GM19397 (cell line): ENCODE results near the gene SLC6A1.

Experiments used
- ATAC-seq: cut with Tn5 transposase; IDR thresholded peaks from one replicate; pipeline ENCODE4 v1.9.1; 2021; ENCODE audit warnings: mild to moderate bottlenecking, moderate library complexity; ENCODE audit not compliant: unreplicated experiment

Gene SLC6A1

GRCh38 chr3:10970306-10970960 lies 22.1 kb upstream of the SLC6A1 start:
- no peak for ATAC-seq

GRCh38 chr3:10972072-10972782 lies 20.3 kb upstream of the SLC6A1 start:
- no peak for ATAC-seq

- ATAC-seq: no peak
Measured at GRCh38 chr3:10973046-10973595, 19.4 kb upstream of the SLC6A1 start.

GRCh38 chr3:10974131-10974530 lies 18.4 kb upstream of the SLC6A1 start:
- no peak for ATAC-seq

GRCh38 chr3:10974746-10975375 lies 17.7 kb upstream of the SLC6A1 start:
- ATAC-seq: no peak

- ATAC-seq: no peak
Measured at GRCh38 chr3:10975695-10976234, 16.8 kb upstream of the SLC6A1 start.

GRCh38 chr3:10976770-10977169 lies 15.8 kb upstream of the SLC6A1 start:
- no peak for ATAC-seq

- ATAC-seq: no peak
Measured at GRCh38 chr3:10977892-10978510, 14.5 kb upstream of the SLC6A1 start.

GRCh38 chr3:10978956-10979355 lies 13.6 kb upstream of the SLC6A1 start:
- ATAC-seq: no peak

GRCh38 chr3:10980312-10980711 lies 12.2 kb upstream of the SLC6A1 start:
- ATAC-seq: no peak

- ATAC-seq: no peak
Measured at GRCh38 chr3:10981031-10981430, 11.5 kb upstream of the SLC6A1 start.

GRCh38 chr3:10981961-10982360 lies 10.6 kb upstream of the SLC6A1 start:
- ATAC-seq: no peak

GRCh38 chr3:10982782-10983181 lies 9.8 kb upstream of the SLC6A1 start:
- ATAC-seq: no peak

GRCh38 chr3:10983219-10983916 lies 9.2 kb upstream of the SLC6A1 start:
- ATAC-seq: no peak

GRCh38 chr3:10984371-10984896 lies 8.1 kb upstream of the SLC6A1 start:
- no peak for ATAC-seq

- ATAC-seq: no peak
Measured at GRCh38 chr3:10985181-10985580, 7.4 kb upstream of the SLC6A1 start.

- no peak for ATAC-seq
Measured at GRCh38 chr3:10986592-10986991, 6.0 kb upstream of the SLC6A1 start.

- ATAC-seq: no peak
Measured at GRCh38 chr3:10988001-10988665, 4.4 kb upstream of the SLC6A1 start.

GRCh38 chr3:10988991-10989484 lies 3.5 kb upstream of the SLC6A1 start:
- ATAC-seq: no peak
